ENCODE measurements around the gene LRP1B.

- TF ChIP-seq EZH2 (IDR thresholded peaks at IDR 0.05; ENCODE audit: borderline replicate concordance, insufficient read depth, low read length, poor library complexity, severe bottlenecking) (no peak), TAF1 (IDR thresholded peaks at IDR 0.05; ENCODE audit: low read depth) (no peak)
These were observed 243.5 kb downstream of the LRP1B start for GRCh38 chr2:141887363-141887762.

Data from neural cell (in vitro differentiated cells).